Fibroblast of the conjunctiva (primary cell): Measurements from ENCODE around the gene RASL11A.
"Not testable (repeated sequence)": the region's sequence is repeated elsewhere in the genome, so short reads cannot be mapped to it uniquely, and the experiment has no call there.

Experiments
- DNase-seq: peaks from one replicate; pipeline ENCODE4 v3.0.0-alpha.2; 2010; ENCODE audit warnings: low read depth

Gene RASL11A

DNA sequence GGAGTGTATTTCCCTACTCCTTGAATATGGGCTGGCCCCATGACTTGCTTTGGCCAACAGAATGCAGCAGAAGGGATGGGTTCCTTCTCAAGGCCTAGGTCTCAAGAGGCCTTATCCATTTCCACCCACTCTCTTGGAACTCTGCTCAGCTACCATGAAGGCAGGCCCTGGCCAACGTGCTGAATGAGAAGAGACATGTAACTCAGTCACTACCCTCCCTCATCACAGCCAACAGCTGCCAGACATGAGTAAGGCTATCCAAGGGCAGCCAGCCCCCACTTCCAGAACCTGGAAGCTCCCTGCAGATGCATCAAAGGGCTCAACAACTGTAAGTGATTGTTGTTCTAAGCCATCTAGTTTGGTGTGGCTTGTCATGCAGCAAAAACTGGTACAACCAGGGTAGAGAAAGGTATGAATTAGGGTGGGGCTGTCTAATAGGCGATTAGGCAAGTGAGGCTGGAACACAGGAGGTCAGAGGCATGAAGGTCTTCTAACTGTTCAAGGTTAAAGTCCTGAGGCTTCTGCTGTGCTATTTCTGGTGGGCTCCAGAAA is 1.4 kb upstream of the RASL11A start:
- DNase-seq, result no peak

DNA sequence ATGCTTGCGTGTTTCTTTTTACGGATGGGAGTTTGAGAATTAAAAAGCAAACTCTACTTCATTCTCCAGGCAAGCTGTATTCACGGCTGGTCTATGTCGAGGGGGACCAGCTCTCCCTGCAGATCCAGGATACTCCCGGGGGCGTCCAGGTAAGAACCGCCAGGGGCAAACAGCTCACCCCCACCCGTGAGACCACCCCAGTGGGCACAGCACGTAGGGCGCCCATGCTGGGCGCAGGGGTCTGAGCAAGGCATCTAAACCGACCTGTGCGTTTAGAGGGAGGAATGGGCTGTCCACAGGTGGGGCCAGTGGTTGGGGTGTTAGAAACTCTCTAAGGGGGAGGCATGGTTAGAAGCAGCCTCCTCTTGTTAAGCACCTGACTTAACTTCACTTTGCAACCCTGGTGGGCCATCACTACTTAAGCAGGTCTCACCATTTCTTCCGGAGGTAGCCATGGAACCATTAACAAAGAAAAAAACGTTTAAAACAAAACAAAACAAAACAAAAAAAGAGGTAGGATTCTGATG is 1.0 kb downstream of the RASL11A start:
- no peak for DNase-seq

DNA sequence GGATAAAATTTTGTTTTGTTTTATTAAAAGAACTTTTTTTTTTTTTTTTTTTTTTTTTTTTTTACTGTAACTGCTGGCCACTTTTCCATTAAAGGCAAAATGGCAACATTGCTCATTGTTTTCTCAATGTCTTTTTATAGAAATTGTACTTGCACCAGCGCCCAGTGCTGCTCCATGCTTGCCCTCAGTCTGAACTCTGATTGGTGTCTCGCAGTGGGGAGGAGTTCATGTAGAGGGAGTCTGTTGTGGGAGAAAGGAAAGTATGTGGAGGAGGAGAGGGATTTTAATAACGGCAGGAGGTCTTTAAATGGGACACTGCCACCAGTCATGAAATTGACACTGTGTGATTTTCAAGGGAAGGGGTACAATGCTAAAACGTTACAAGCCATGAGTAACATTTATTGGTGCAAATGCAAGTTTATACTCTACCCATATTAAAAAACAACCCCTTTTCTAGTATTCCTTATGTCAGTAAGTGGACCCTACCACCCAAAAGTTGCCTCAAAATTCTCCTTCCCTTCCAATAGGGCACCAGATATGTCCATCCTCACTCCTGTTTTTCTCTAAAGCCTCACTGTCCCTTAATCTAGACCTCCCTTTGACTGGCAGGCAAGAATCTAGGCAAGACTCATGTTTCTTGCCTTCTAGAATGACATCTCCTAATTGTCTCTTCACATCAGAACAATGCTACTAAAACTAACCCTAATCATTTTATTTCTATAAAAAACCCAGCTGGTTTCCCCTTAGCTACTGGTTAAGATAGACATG is 3.2 kb downstream of the RASL11A start:
- DNase-seq, result no peak

DNA sequence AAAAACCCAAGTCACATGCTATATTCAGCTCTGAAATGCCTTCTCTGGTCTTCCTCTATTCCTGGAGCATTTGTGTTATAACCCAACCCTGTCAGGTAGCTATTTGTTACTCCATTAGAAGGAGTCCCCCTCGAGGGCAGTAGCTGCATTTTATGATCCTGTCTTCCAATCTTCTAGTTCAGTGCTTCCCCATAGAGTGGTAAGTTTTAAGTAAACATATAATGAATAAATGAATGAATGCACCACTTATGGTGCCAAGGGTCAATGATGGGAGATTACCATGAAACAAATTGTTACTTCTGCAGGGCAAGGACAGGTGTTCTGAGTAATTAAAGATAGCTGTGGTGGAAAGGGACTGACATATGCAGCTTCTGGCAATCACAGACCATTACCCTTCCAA is 4.0 kb downstream of the RASL11A start:
- no peak for DNase-seq

DNA sequence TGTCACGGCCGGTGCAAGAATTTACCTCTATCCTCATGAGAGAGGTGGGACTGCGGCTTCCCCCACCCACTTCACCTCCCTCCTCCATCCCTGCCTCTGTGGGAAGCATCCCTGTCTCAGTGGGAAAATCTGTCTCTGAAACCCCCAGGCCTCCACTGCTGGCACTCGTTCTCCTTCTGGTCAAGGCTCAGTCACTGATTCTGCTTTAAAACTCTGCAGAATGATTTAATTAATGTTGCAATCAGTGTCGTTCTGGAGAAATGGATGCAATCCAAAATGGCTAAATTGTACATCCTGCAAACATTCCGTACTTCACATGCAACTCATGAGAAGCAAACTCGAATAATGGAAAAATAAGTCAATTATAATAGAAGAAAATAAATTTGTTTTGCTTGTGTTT is 5.6 kb downstream of the RASL11A start:
- peak; percentile 58 for DNase-seq

DNA sequence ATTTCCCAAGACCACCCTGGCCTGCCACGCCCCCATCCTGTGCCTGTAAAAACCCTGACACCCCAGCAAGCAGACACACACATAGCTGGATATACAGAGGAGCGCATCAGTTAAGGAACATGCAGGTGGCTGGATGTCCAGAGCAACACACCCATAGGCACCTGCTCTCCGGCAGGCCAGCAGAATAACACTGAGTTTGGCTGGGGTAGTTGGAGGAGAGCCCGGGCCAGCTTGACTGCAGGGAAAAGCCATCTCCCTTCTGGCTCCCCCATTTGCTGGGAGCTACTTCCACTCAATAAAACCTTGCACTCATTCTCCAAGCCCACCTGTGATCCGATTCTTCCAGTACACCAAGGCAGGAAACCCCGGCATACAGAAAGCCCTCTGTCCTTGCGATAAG is 8.9 kb downstream of the RASL11A start:
- DNase-seq, result no peak

DNA sequence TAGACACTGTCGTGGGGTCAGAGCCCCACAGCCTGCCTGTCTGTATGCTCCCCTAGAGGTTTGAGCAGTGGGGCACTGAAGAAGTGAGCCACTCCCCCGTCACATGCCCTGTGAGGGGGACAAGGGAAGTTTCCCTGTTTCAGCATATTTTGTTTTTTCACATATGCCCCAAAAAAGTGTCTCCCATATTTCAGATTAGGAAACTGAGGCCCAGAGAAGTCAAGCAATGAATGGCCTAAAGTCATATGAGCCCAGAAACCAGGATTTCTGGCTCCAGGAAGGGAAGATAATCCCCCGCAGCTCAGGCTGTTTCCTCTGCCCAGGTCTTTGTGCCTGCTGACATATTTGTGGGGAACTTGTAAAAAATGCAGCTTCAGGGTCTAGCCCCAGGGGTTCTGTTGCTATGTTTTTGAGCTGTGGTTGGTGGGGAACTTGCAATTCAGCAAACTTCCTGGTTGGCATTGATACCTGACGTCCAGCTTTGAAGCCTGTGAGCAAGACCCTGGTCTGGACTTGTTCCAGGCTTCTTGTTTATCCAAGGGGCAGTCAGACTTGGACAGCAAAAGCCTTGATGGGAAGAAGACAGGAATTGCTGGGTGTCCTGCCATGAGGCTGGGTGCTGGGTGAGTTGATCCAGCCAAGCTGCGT is 9.5 kb downstream of the RASL11A start:
- no peak for DNase-seq

DNA sequence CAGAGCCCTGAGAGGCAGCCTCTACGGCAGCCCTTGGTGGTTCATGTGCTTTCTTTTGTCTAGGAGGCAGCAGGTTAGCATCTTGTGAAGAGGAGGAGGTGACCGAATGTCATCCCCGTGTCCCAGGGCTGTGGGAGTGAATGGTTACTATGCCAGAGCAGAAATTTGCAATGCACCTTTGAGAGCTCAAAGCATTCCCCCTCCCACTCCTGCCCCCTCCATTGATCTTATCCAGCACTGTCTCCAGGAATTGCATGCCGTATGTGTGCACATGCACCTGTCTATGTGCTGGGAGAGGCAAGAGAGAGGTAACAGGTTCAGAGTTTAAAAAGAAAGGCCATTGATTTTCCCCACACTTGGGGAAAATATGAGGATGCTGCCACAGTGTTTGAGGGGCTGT is 10.2 kb downstream of the RASL11A start:
- no peak for DNase-seq

DNA sequence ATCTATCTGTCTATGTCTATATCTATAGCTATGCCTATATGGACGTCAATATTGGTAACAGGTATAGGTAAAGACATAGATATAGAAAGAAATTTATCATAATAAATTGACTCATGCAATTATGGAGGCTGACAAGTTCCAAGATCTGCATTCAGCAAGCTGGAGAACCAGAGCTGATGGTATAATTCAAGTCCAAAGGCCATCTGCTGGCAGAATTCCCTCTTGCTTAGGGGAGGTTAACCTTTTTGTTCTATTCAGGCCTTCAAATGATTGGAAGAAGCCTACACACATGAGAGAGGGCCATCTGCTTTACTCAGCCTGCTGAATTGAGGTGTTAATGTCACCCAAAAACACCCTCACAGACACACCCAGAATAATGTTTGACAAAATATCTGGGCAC is 10.8 kb downstream of the RASL11A start:
- DNase-seq, result no peak

DNA sequence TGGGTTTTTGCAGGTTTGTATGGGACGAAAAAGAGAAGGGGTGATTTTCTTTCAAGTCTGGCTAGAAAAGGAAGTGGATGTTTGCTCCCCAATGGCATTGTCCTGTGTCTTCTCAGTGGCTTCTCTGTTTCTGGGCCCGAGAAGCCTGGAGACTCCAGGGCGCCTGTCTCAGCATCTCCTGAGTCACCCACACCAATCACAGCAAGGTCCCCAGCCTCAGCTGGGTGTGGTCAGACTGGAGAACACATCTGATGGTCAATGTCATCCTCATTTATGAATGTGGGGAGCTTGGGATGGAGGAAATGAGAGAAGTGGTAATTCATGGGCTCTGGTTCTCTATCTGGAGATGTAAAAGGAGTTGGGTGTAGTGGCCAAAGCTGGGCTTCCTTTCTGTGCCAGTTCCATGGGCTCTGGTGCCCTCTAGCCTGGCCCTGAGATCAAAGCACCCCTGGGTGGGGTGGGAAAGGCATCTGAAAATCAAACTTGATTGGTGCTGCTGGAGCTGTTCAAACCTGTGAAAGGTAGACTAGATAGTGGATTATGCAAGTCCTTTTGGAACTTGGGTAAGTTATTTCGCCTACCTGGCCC is 13.4 kb downstream of the RASL11A start:
- no peak for DNase-seq

DNA sequence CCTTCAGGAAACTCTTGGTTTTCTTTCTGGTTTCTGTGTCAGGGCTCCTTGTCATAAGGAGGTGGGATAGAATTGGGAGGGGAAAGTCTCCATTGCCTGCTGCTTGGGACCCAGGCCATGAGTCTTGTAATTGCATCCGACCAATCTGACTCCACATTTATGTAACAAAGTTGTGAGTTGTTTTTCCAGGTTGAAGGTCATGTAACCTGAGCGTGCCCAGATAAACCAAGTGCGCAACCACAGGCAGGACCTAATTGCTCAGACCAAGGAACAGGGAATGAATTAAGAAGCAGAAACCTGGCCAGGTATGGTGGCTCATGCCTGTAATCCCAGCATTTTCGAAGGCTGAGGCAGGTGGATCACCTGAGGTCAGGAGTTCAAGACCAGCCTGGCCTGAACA is 17.8 kb downstream of the RASL11A start:
- DNase-seq, result no peak

DNA sequence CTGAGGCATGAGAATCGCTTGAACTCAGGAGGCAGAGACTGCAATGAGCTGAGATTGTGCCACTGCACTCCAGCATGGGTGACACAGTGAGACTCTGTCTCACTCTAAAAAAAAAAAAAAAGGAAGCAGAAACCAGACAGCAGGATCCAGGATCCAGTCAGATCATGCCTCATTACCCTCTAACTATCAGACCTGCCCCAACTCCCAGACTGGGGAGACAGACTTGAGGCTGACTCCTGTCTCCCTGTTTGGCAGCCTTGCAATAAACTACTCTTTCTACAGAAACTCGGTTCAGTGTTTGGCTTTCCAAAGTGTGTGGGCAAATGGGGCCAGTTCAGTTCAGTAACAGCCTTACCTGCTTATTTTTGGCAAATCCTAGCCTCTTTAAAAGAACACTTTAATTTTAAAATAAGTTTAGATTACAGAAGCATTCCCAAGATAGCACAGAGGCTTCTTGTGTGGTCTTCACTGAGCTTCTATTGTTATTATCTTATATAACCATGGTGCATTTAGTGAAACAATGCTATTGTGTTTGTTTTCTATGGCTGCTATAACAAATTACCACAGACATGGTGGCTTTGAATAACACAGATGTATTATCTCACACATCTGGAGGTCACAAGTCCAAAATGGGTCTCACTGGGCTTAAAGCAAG is 18.5 kb downstream of the RASL11A start:
- DNase-seq, result no peak

DNA sequence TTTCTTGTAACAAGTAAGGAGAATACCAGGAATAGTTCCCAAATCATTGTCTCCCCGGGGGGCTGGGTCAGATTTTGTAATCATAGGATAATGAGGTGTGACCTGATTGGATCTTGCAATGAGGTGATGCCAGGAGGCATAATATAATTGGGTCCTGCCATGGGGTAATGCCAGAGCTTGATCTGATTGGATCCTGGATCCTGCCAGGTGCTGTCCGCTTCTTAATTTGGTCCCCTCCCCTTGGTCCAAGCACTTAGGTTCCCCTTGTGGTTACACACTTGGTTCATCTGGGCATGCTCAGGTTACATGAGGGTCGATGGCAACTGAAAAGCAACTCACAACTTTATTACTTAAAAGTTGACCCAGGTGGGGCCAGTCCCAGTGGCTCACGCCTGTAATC is 20.1 kb downstream of the RASL11A start:
- no peak for DNase-seq

DNA sequence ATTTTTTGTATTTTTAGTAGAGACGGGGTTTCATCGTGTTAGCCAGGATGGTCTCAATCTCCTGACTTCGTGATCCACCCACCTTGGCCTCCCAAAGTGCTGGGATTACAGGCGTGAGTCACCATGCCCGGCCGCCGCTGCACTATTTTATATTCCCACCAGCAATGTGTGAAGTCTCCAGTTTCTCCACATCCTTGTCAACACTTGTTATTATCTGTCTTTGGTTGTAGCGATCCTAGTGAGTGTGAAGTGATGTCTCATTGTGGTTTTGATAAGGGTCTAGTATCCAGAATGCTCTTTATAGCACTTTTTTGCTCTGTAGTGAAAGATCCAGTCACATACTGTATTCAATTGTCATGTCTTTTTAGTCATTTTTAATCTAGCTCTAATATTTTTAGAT is 21.3 kb downstream of the RASL11A start:
- DNase-seq, result not testable (repeated sequence)

DNA sequence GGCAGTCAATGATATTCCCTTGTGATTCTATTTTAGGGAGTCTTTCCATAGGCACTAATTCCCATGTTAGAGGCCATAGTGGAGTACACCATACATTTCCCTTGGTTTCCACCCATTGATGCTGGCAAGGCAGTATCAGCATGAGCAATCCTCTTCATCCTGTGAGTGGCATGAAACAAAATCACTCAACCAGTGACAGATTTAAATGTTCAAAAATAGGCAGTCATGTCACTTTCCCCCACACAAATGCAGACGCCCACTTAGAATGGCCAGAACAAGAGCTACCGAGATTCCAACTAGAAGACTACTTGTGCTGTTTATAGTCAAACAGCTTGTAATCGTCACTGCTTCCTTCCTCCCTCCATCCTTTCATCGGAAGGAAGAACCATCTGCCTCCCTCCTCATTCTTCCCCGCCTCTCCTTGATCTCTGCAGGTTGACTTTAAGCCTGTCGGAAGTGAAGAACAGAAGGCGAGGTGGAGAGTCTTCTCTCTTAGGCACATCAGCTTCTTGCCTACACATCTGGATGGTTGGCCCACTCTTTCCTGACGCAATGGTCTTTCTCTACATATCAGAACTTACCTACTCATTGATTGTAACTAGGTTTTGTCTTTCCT is 22.6 kb downstream of the RASL11A start:
- DNase-seq, result no peak

DNA sequence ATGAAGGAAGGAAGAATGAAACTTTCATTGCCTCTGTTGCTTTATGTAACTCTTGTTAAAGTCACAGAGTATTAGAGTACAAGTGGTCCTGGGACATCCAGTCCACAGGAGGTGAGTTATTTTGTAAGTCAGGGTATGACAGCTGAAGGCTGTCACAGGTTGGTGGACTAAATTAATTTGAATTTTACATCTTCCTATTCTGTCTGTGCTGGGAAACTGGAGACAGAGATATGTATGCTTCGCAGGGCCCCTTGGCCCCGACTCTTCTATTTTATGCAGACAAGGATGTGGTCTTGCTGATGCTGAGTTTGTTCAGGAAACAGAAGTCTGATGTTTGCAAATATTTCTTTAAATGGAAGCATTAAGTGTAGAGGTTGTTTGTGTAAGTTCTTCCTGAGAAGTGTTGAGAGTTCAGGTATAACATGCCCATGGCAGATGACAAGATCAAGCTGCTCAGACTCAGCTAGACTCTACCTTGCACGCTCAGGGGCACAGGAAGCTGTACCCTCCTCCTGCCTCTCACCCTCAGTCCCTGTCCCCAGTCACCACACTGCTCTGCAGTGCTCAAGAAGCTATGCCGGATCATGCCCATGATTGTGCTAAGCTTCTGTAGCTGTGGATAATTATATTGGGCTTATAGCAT is 23.4 kb downstream of the RASL11A start:
- DNase-seq, result no peak

DNA sequence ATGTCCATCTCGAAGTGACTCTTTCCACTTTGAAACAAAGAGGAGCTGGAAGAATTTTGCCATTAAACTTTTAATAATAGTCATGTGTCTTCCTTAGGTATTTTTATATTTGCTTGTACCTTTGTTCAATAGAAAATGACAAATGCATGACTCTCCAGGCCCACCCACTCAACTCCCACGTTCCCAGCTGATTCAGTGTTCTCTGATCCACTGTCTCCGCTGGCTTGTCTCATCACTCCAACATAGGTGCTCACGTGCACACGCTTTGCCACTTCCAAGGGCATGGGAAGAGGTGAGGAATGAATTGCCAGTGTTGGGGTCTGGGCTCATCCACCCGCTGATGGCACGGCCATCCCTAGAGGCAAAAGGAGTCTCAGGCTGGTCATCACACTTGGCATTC is 24.5 kb downstream of the RASL11A start:
- no peak for DNase-seq

DNA sequence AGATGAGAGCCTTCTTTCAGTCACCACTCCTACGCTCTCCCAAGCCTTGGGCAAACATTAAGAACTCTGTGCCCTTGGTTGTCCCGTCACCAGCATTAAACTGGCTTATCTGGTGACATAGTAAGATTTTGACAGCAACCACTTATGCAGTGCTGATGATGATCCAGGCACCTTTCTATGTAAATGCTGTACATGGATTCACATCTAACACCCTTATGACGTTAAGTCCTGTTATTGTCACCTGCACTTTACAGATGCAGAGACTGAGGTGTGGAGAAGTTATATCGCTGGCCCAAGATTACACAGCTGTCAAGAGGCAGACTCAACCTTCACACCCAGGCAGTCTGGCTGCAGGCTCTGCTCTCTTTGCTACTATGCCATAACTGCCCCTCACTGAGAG is 25.0 kb downstream of the RASL11A start:
- DNase-seq, result no peak

DNA sequence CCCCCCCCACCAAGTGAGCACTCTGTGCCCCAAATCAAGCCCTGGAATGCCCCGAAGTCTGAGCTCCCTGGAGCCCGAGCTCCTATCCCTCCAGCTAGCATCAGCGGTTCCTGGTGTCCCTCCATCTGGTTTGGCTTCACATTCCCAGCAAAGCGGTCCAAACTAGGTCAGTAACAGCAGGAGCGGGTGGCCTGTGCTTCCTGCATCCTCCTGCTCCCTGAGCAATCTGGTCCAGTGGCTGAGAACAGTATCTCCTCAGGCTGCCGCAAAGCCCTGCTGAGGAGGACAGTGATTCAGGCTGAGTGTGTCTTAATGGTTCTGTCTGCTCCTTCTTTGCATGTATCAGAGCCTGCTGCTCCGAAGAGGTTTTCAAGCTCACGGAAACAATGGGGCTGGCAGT is 25.9 kb downstream of the RASL11A start:
- no peak for DNase-seq

DNA sequence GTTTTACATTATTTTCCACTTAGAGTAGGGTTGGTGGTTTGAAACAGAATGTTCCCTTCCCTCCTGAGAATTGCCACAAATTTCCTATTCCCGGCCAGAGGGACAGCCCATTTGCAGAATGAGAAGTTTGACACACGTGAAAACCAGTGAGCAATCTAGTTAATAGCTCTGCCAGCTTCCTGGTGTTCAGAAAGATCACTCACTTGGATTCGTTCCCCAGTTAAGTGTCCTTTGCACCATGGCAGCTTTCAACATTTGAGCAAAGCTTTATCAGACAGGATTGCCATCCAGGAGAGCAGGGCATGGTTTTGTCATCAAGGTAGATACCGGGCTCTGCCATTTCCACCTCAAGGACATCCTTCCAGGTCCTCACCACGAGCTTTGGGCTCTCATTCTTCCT is 28.2 kb downstream of the RASL11A start:
- no peak for DNase-seq

DNA sequence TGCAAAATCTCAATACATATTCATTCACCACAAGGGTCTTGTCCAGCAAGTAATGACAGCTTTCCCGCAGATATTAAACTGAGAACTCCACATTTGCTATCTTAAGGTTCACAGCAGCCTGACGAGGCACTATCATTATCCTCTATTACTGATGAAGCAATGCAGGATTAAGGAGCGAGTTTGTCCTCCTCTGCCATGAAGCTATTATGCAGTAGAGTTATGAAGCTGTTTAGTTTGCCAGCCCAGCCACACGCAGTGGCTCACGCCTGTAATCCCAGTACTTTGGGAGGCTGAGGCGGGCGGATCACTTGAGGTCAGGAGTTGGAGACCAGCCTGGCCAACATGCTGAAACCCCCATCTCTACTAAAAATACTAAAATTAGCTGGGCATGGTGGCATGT is 29.8 kb downstream of the RASL11A start:
- DNase-seq, result not testable (repeated sequence)
